Prostate gland (tissue), 2 donors: Measurements from ENCODE around the gene RAB15. TPM values are rescaled to one million over a fixed set of nuclear protein-coding genes. Genes with fewer than 3 reads are reported as not detected.

Source experiments
- DNase-seq: peaks from one replicate; pipeline ENCODE4 v3.0.0-alpha.2; 2019; ENCODE audit warnings: low spot score
- H3K27ac ChIP-seq, 2 donors: fragments of 200-600 bp; sonication (generic); 2 replicates each; pipeline ENCODE4 v1.5.1; 2017 to 2019
- H3K27me3 ChIP-seq: fragments of 200-600 bp; sonication (generic); replicated peaks from 2 replicates; pipeline ENCODE4 v1.5.1; 2019; ENCODE audit not compliant: insufficient read depth
- H3K36me3 ChIP-seq, 2 donors: fragments of 200-600 bp; sonication (generic); 1 replicate in 1 of 2; 2 replicates in 1 of 2; pipeline versions ENCODE4 v1.5.1 to v1.8.1; 2017 to 2019
- H3K4me1 ChIP-seq: fragments of 200-600 bp; sonication (generic); replicated peaks from 2 replicates; pipeline ENCODE4 v1.5.1; 2019
- H3K4me3 ChIP-seq, 2 donors: fragments of 200-600 bp; sonication (generic); 2 replicates each; pipeline ENCODE4 v1.5.1; 2017 to 2019
- H3K9me3 ChIP-seq: fragments of 200-600 bp; sonication (generic); 2 replicates; pipeline ENCODE4 v1.5.1; 2017
- CTCF ChIP-seq, 4 experiments: fragments of 200-600 bp in 2 of 4; fragments of 450-650 bp in 2 of 4; sonication (generic) in 2 of 4; IDR thresholded peaks; 1 replicate in 3 of 4; 2 replicates in 1 of 4; pipeline ENCODE4 v1.5.1; 2016 to 2019; ENCODE audit warnings: antibody characterized with exemption in 4 of 4, mild to moderate bottlenecking in 2 of 4, moderate library complexity in 2 of 4
- POLR2A ChIP-seq: fragments of 450-650 bp; IDR thresholded peaks from one replicate; pipeline ENCODE4 v1.6.1; 2016; ENCODE audit warnings: antibody characterized with exemption, mild to moderate bottlenecking
- POLR2AphosphoS5 ChIP-seq: sonication (generic); formaldehyde crosslinking; IDR thresholded peaks from one replicate; pipeline ENCODE4 v1.6.1; 2017; ENCODE audit warnings: antibody characterized with exemption
- WGBS: methylation state at CpG from one replicate; pipeline ENCODE4 v1.1.5; 2018; 5-methylcytosine and 5-hydroxymethylcytosine counted together
- intact Hi-C: fragments of 100-400 bp; cut with DNase I; formaldehyde crosslinking; loops from one replicate; pipeline ENCODE4 v1.14.2; 2022
- total RNA-seq, 2 donors: library from RNA; depleted of rRNA; stranded (reverse); fragments of >200 nt; gene quantifications; one replicate each; pipeline ENCODE4 v1.1.0, GENCODE V29; 2016

The RAB15 gene
- total RNA-seq, 2 donors from 2014 or later: 10.1 to 17.5 TPM

- H3K27me3 ChIP-seq: no peaks in the 10 kb centered on the region
- H3K9me3 ChIP-seq: no peaks in the 10 kb centered on the region
- DNase-seq: no peak
- no peak for TF ChIP-seq POLR2A
- TF ChIP-seq POLR2AphosphoS5: no peak
- TF ChIP-seq CTCF (IDR thresholded peaks at IDR 0.05): no peak
- no peaks in the 10 kb centered on the region for H3K4me1 ChIP-seq
- intact Hi-C loops: no loop called here
- no peak overlapping the region for H3K4me3 ChIP-seq
- no peaks in the 10 kb centered on the region for H3K36me3 ChIP-seq
- no peak overlapping the region for H3K27ac ChIP-seq
- 95% methylated on average over 2 of the region's 2 CpGs for WGBS
Measured at GRCh38 chr14:65003394-65003793, 31.3 kb upstream of the RAB15 start.

GRCh38 chr14:65002586-65003210, 30.6 kb upstream of the RAB15 start:
- Histone ChIP-seq H3K27ac (no peak overlapping the region), H3K36me3 (no peaks in the 10 kb centered on the region), H3K27me3 (no peaks in the 10 kb centered on the region), H3K4me1 (peaks cover 2% of the 10 kb centered on the region), H3K9me3 (no peaks in the 10 kb centered on the region), H3K4me3 (no peak overlapping the region)
- 82% methylated on average over 6 of the region's 6 CpGs for WGBS
- TF ChIP-seq POLR2A (no peak), POLR2AphosphoS5 (no peak), CTCF (IDR thresholded peaks at IDR 0.05) (no peak)
- DNase-seq: no peak
- intact Hi-C loops: no loop called here

- intact Hi-C loops: no loop called here
- no peaks in the 10 kb centered on the region for H3K9me3 ChIP-seq
- peaks cover 2% of the 10 kb centered on the region for H3K4me1 ChIP-seq
- WGBS: 94% methylated on average over 6 of the region's 6 CpGs
- no peak overlapping the region for H3K4me3 ChIP-seq
- no peaks in the 10 kb centered on the region for H3K36me3 ChIP-seq
- no peak overlapping the region for H3K27ac ChIP-seq
- TF ChIP-seq POLR2A (no peak), CTCF (IDR thresholded peaks at IDR 0.05) (no peak), POLR2AphosphoS5 (no peak)
- DNase-seq: no peak
- H3K27me3 ChIP-seq: no peaks in the 10 kb centered on the region
Measured at GRCh38 chr14:65001723-65002122, 29.6 kb upstream of the RAB15 start.

DNA sequence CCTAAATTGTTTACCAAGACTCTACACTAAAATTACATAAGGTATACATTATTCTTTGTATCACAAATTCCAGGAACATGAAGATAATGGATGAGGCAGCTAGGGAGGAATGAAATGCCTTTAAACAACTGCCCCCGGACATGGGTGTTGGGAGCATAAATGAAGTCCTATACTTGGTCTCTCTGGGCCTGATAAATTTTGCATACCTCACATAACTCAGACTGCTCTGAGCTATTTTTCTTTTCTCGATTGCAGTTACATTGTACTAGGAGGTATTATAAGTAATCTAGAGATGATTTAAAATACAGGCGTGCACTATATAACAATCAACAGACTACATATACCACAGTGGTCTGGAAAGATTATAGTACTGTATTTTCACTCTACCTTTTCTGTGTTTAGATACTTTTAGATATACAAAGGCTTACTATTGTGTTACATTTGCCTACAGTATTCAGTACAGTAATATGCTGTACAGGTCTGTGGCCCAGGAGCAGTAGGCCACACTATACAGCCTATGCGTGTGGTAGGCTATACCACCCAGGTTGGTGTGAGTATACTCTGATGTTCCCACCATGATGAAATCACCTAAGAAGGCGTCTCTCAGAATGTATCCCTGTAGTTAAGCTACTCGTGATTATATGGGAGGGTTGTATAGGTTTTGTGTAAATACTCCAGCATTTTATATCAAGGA, 28.9 kb upstream of the RAB15 start:
- DNase-seq: no peak
- Histone ChIP-seq H3K27me3 (no peaks in the 10 kb centered on the region), H3K4me1 (peaks cover 2% of the 10 kb centered on the region), H3K4me3 (no peak overlapping the region), H3K36me3 (no peaks in the 10 kb centered on the region), H3K27ac (no peak overlapping the region), H3K9me3 (no peaks in the 10 kb centered on the region)
- 88% methylated on average over 6 of the region's 6 CpGs for WGBS
- intact Hi-C loops: no loop called here
- no peak for TF ChIP-seq POLR2A
- TF ChIP-seq CTCF (IDR thresholded peaks at IDR 0.05): no peak
- TF ChIP-seq POLR2AphosphoS5: no peak

DNA sequence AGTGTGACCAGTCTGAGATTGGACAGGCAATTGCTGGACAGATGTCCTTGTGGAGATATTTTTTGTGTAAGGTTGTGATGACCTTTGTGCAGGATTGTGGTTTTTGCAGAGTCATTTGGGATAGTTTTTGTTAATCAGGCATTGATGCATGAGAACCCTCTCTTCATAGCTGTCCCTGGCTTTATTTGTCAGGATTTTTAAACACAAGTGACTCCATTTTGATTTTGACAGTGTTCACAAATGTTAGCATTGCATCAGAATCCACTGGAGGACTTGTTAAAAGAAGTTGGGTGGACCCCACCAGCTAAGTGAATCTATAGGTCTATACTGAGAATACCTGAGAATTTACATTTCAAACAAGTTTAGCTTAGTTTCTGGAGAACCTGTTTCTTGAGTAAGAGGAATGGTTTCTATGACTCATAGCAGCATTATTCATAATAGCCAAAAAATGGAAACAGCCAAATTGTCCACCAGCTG, 26.4 kb upstream of the RAB15 start:
- no peaks in the 10 kb centered on the region for H3K36me3 ChIP-seq
- H3K4me1 ChIP-seq: peaks cover 2% of the 10 kb centered on the region
- H3K9me3 ChIP-seq: no peaks in the 10 kb centered on the region
- H3K4me3 ChIP-seq: no peak overlapping the region
- no peak for TF ChIP-seq POLR2AphosphoS5
- no peak for TF ChIP-seq CTCF (IDR thresholded peaks at IDR 0.05)
- TF ChIP-seq POLR2A: no peak
- H3K27ac ChIP-seq: no peak overlapping the region
- no peaks in the 10 kb centered on the region for H3K27me3 ChIP-seq
- DNase-seq: no peak
- intact Hi-C loops: no loop called here
